ENCODE results near the gene CLBA1. TPM values are rescaled to one million over a fixed set of nuclear protein-coding genes. Genes with fewer than 3 reads are reported as not detected.
"Not testable (repeated sequence)": the region's sequence is repeated elsewhere in the genome, so short reads cannot be mapped to it uniquely, and the experiment has no call there.

CLBA1 gene
- total and polyA plus RNA-seq, 9 of the 15 experiments (the other 6 are each of a cell fraction or from before 2014, with no cell fraction given) = 0.04 to 3.9 (median 2.6) TPM

- TF ChIP-seq, protein P1, sequence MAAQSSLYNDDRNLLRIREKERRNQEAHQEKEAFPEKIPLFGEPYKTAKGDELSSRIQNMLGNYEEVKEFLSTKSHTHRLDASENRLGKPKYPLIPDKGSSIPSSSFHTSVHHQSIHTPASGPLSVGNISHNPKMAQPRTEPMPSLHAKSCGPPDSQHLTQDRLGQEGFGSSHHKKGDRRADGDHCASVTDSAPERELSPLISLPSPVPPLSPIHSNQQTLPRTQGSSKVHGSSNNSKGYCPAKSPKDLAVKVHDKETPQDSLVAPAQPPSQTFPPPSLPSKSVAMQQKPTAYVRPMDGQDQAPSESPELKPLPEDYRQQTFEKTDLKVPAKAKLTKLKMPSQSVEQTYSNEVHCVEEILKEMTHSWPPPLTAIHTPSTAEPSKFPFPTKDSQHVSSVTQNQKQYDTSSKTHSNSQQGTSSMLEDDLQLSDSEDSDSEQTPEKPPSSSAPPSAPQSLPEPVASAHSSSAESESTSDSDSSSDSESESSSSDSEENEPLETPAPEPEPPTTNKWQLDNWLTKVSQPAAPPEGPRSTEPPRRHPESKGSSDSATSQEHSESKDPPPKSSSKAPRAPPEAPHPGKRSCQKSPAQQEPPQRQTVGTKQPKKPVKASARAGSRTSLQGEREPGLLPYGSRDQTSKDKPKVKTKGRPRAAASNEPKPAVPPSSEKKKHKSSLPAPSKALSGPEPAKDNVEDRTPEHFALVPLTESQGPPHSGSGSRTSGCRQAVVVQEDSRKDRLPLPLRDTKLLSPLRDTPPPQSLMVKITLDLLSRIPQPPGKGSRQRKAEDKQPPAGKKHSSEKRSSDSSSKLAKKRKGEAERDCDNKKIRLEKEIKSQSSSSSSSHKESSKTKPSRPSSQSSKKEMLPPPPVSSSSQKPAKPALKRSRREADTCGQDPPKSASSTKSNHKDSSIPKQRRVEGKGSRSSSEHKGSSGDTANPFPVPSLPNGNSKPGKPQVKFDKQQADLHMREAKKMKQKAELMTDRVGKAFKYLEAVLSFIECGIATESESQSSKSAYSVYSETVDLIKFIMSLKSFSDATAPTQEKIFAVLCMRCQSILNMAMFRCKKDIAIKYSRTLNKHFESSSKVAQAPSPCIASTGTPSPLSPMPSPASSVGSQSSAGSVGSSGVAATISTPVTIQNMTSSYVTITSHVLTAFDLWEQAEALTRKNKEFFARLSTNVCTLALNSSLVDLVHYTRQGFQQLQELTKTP (IDR thresholded peaks at IDR 0.05; ENCODE audit: low read depth in 1 of 2, partially characterized antibody in 2 of 2) = no peak
- TF ChIP-seq ATF1 (CRISPR knock-in tag; IDR thresholded peaks at IDR 0.05) = no peak
- TF ChIP-seq ATF1 (tag; IDR thresholded peaks at IDR 0.05) = no peak
- TF ChIP-seq, protein P2, sequence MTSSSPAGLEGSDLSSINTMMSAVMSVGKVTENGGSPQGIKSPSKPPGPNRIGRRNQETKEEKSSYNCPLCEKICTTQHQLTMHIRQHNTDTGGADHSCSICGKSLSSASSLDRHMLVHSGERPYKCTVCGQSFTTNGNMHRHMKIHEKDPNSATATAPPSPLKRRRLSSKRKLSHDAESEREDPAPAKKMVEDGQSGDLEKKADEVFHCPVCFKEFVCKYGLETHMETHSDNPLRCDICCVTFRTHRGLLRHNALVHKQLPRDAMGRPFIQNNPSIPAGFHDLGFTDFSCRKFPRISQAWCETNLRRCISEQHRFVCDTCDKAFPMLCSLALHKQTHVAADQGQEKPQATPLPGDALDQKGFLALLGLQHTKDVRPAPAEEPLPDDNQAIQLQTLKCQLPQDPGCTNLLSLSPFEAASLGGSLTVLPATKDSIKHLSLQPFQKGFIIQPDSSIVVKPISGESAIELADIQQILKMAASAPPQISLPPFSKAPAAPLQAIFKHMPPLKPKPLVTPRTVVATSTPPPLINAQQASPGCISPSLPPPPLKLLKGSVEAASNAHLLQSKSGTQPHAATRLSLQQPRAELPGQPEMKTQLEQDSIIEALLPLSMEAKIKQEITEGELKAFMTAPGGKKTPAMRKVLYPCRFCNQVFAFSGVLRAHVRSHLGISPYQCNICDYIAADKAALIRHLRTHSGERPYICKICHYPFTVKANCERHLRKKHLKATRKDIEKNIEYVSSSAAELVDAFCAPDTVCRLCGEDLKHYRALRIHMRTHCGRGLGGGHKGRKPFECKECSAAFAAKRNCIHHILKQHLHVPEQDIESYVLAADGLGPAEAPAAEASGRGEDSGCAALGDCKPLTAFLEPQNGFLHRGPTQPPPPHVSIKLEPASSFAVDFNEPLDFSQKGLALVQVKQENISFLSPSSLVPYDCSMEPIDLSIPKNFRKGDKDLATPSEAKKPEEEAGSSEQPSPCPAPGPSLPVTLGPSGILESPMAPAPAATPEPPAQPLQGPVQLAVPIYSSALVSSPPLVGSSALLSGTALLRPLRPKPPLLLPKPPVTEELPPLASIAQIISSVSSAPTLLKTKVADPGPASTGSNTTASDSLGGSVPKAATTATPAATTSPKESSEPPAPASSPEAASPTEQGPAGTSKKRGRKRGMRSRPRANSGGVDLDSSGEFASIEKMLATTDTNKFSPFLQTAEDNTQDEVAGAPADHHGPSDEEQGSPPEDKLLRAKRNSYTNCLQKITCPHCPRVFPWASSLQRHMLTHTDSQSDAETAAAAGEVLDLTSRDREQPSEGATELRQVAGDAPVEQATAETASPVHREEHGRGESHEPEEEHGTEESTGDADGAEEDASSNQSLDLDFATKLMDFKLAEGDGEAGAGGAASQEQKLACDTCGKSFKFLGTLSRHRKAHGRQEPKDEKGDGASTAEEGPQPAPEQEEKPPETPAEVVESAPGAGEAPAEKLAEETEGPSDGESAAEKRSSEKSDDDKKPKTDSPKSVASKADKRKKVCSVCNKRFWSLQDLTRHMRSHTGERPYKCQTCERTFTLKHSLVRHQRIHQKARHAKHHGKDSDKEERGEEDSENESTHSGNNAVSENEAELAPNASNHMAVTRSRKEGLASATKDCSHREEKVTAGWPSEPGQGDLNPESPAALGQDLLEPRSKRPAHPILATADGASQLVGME (CRISPR knock-in tag; IDR thresholded peaks at IDR 0.05) = no peak
- TF ChIP-seq TARDBP (IDR thresholded peaks at IDR 0.05) = no peak
Measured at GRCh38 chr14:104950021-104950420, 35.6 kb upstream of the CLBA1 start (continued).

- H2AFZ ChIP-seq (ENCODE audit: low read depth, low read length); in situ Hi-C loops (cut with MboI); FAIRE-seq; ATAC-seq; H3K36me3 ChIP-seq (ENCODE audit: control insufficient read depth, insufficient read depth, low read length); POLR2A ChIA-PET; intact Hi-C loops (cut with micrococcal nuclease); H3K9me1 ChIP-seq (ENCODE audit: control insufficient read depth, insufficient read depth, low read length); H3K9ac ChIP-seq (ENCODE audit: insufficient read depth in 1 of 2, low read depth in 2 of 2, low read length in 2 of 2); H4K20me1 ChIP-seq (replicated peaks; ENCODE audit: control insufficient read depth, insufficient read depth, low read length); DNase-seq (ENCODE audit: extremely low read depth in 1 of 4, low spot score in 3 of 4); H3K4me3 ChIP-seq; BruUV-seq (replicated peaks); CTCF ChIA-PET (ENCODE audit: low intra/inter-chr PET ratio); H3K9me3 ChIP-seq (replicated peaks; ENCODE audit: control insufficient read depth, insufficient read depth, low read depth, low read length); H3K4me2 ChIP-seq (ENCODE audit: insufficient read depth, low read length); H3K4me1 ChIP-seq (replicated peaks in 1 of 2; ENCODE audit: control insufficient read depth in 2 of 2, insufficient read depth in 2 of 2, low read length in 2 of 2); H3K79me2 ChIP-seq (ENCODE audit: control insufficient read depth, insufficient read depth, low read length); H3K27ac ChIP-seq (ENCODE audit: extremely low read depth, low read depth, low read length): not testable (repeated sequence)
- H3K27me3 ChIP-seq (ENCODE audit: control insufficient read depth in 2 of 2, insufficient read depth in 2 of 2, low read length in 2 of 2) = peaks cover 2 to 54% of the 10 kb centered on the region in 2 experiments; a peak in 4 of 5 replicates
- WGBS (ENCODE audit: insufficient coverage, low coverage, missing lambda C conversion rate) = 0% methylated on average over 3 of the region's 15 CpGs
Measured at GRCh38 chr14:104950701-104951100, 34.9 kb upstream of the CLBA1 start.

All from K562 (cell line).